ENCODE measurements around the gene KCNH2. TPM values are rescaled to one million over a fixed set of nuclear protein-coding genes. Genes with fewer than 3 reads are reported as not detected.
"Not testable (repeated sequence)": the region's sequence is repeated elsewhere in the genome, so short reads cannot be mapped to it uniquely, and the experiment has no call there.

Gene KCNH2
- polyA plus RNA-seq, 5 donors, result 2.9 to 6.3 (median 4.5) TPM

DNA sequence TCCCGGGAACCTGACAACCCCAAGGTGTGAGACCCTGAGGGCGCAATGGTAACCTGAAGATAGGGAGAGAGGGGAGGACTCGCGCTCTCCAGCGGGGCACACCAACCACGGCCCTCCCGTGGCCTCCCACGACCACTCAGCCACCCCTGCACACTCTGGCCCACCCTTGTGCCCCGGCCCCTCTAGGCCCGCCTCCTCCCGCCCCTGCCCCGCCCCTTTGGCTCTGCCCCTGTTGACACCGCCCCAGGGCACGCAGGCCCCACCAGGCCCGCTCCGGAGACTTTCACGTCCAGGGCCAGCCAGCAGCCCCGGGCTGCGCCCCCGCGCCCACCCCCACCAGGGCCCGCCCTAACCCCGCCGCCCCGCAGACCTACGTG is 35.2 kb upstream of the KCNH2 start:
- DNase-seq, result no peak

DNA sequence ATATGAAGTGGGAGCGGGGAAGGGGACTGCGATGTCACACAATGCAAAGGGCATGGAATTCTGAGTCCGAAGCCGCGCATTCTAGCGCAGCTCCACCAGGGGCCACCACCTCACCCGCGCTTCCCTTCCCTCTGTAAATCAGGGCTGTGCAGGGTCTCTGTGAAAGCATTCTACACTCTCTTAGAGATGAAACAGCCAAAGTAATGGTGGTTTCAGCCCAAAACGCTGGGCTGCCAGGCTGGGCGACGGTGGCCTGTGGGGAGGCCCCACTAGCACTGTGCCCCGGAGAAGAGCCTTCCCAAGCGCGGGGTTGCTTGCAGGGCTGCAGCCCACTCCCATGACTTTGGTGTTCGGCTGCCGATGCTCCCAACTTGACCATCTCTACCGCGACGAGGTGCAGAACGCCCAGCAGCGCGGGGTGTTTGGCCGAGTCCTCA is 34.8 kb upstream of the KCNH2 start:
- DNase-seq, result no peak

DNA sequence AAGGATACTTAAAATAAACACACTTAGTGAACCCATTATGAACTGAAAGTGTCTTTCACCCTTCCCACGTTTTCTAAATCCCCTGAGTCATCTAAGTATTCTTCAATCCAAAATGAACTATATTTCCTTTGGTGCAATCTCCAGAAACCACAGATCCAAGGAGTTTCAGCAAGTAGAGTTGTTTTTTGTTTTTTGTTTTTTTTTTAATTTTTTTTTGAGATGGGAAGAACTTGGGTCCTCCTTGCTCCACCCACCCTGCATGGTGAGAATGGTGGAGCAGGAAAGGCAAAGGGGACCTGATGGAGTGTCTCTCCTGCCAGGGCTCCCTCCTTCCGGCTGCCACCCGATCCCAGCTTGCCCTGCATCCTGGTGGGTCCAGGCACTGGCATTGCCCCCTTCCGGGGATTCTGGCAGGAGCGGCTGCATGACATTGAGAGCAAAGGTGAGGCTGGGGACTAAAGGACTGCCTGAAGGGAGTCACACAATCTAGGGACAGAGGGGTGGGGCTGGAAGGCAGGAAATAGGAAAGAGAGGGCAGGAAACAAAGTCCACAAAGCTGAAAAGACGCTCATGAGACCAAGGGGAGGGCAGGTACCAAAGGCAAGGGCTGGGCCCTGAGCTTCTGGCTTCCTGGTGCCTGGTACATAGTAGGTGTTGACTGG is 34.0 kb upstream of the KCNH2 start:
- no peak for DNase-seq

DNA sequence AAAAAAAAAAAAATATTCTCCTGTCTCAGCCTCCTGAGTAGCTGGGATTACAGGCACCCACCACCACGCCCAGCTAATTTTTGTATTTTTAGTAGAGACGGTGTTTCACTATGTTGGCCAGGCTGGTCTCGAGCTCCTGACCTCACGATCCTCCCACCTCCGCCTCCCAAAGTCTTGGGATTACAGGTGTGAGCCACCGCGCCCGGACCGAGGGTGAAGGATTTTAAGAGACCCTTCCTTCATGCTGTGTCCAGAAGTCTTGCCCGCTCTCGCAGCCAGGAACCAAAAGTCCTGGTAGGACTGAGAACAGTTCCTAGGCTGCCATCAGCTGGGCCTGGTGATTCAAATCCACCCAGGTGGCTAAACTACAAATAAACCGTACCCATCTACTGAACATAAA is 33.5 kb upstream of the KCNH2 start:
- DNase-seq, result not testable (repeated sequence)

DNA sequence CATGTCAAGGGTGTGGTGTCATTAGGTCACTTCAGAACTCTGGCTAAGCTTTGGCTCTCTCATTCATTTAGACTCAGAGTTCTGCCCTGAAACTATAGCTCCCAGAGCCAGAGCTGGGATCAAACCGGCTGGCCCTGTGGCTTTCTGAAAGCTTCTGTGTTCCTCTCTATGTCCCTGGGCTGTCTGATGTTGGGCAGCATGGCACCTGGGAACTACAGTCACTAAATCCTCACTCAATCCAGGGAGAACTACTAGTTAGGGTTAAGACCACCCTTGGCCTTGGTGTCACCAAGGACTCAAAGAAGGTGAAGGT is 32.9 kb upstream of the KCNH2 start:
- no peak for DNase-seq

DNA sequence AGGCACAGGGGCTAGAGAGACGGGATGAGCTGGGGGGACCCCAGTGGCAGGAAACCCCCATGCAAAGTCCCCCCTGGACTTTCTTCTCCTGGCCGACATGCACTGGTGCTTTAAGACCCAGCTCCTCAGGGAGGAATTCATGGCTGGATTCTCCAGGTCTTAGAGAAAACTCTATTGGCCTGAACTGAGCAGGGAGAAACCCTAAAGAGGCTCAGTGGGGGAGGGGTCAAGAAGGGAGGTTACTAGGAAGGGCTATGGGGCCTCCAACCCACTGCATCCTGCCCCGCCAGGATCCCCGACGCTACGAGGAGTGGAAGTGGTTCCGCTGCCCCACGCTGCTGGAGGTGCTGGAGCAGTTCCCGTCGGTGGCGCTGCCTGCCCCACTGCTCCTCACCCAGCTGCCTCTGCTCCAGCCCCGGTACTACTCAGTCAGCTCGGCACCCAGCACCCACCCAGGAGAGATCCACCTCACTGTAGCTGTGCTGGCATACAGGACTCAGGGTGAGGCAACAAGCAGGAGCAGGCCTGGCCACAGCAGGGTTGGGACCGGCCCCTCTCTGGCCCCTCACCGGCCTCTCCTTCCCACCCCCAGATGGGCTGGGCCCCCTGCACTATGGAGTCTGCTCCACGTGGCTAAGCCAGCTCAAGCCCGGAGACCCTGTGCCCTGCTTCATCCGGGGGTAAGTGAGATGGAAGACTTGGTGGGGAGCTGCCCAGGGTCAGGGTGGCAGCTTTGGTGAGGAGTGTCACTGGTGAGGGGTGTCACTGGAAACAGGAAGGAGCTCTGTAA is 32.4 kb upstream of the KCNH2 start:
- no peak for DNase-seq

DNA sequence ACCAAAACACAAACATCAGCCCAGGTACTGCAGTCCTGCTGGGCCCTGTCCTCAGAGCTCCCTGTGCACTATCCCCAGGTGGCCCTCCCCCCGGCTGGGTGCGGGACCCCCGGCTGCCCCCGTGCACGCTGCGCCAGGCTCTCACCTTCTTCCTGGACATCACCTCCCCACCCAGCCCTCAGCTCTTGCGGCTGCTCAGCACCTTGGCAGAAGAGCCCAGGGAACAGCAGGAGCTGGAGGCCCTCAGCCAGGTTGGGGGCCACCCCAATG is 31.9 kb upstream of the KCNH2 start:
- no peak for DNase-seq

DNA sequence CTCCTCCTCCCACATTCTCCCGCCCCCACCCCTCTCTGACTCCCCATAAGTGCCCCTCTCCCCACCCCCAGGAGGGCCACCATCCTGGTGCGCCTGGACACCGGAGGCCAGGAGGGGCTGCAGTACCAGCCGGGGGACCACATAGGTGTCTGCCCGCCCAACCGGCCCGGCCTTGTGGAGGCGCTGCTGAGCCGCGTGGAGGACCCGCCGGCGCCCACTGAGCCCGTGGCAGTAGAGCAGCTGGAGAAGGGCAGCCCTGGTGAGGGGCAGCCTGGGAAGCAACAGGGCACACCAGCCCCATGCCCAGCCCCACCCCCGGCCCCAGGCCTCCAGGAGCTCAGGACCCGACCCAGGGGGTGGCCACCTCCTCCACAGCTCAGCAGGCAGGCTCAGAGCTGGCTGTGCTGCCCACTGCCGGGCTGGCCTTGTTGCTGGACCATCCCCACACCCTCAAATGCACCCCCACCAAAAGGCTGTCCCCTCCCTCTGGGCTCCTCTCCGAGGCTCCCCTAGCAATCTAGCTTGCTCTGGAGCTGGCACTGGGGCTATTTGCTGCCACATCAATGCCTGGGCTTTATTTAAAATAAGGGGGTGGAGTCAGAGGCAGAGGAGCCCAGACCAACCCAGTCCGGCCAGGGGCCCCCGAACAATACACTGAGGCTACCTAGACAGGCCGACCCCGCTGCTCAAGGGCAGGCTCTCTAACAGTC is 31.4 kb upstream of the KCNH2 start:
- DNase-seq, result no peak

DNA sequence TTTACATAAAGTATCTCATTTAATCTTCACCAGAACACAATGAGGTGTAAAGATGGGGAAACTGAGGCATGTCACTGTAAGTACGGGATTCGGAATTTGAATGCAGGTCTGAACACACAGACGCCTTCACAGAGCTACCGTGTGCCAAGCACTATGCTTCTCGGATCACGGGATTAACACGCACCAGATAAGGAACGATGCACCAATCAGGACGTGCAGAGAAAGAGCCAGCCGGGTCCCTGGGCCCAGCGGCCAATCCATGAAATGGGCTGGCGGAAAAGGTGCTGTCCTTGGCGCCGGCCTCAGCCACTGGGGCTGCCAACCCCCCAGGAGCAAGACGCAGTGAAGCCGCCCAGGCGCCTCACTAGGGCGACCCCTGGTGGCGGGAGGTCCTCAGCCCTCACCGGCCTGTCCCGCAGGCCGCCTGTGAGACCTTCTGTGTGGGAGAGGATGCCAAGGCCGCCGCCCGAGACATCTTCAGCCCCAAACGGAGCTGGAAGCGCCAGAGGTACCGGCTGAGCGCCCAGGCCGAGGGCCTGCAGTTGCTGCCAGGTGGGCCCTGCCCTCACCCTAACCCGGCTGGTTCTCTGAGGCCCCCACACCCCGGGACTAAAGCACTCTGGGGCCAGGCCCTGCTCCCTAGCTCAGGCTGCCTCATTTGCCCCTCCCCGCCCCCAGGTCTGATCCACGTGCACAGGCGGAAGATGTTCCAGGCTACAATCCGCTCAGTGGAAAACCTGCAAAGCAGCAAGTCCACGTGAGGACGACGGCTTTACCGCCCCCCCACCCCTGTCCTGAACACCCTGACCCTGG is 30.6 kb upstream of the KCNH2 start:
- DNase-seq, result no peak

DNA sequence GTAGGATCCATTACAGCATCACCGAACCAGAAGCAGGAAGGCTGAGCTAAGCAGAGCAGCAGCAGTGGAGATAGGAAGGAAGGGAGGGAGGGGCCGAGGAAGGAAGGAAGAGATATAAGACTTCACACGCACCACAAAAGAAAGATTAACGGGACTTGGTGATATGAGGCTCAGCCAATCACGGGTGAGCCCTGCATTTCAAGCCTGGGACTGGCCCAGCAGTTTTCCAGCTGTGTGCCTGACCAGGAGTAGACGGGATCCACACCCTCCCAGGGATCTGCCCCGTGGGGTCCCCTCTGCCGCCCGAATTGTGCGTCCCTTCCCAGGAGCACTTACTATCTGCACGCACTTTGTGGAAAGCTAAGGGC is 30.0 kb upstream of the KCNH2 start:
- DNase-seq, result no peak

DNA sequence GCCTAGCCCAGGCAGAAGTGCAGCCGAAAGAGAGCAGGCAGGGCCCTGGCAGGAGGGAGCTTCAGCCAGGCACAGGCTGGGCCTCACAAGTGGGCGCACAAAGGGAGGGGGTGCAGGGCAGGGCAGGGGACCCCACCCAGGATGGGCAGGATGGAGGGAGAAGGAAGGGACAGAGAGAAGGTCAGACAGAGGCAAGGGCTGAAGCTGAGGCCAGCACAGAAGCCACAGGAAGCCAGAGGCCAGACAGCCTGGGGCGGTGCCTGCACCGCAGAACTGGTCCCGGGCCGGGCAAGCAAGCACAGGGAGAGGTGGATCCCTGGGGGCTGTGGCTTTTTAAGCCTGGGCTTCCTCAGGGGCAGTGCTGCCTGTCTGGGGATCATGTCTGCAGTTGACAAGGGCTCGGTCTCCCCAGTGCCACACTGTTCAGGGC is 29.4 kb upstream of the KCNH2 start:
- no peak for DNase-seq

DNA sequence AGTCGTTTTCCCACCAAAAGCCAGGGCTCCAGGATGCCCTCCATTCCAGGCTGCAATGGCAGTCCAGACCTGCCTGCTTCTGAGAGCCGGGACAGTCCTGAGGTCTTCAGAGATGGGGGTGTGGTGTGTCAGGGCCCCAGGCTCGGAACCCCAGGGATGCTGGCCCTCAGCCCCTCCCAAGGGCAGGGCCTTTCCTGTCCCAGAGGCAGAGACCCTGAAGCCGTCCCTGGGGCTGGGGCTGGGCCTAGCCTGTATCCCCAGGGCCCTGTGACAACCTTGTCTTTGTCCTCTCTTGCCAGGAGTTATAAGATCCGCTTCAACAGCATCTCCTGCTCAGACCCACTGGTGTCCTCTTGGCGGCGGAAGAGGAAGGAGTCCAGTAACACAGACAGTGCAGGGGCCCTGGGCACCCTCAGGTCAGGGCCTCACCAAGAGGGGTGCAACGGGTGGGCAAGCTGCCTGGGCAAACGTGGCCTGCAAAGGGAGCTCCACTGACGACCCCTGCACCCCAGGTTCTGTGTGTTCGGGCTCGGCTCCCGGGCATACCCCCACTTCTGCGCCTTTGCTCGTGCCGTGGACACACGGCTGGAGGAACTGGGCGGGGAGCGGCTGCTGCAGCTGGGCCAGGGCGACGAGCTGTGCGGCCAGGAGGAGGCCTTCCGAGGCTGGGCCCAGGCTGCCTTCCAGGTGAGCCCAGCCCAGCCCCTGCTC is 28.6 kb upstream of the KCNH2 start:
- DNase-seq, result no peak

DNA sequence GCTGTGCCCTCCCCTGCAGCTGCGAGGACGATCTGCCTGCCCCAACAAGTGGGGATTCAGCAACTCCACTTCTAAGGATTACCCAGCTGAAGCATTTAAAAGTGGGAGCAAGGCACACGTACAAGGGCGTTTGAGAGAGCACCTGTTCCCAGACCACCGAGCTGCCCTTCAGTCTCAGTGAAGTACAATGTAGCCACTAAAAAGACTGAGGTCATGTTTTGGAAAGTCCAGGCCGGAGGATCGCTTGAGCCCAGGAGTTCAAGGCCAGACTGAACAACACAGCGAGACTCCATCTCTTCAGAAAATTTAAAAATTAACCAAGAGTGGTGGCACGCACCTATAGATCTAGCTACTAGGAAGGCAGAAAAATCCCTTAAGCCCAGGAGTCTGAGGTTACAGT is 27.4 kb upstream of the KCNH2 start:
- DNase-seq, result no peak

DNA sequence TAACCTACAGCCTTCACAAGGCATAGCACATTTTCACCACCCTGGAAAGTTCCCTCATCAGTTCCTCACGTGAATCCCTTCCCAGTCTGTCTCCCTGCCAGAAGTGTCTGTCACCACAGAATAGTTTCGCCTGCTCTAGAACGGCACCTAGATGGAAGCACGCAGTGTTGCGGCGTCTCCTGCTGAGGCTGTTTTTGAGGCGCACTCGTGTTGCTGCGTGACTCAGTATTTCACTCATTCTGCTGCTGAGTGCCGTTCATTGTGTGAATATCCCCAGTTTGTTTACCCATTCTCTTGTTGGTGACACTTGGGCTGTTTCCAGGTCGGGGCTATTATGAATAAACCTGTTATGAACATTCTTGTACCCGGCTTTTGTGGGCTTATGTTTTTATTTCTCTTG is 25.5 kb upstream of the KCNH2 start:
- DNase-seq, result no peak

DNA sequence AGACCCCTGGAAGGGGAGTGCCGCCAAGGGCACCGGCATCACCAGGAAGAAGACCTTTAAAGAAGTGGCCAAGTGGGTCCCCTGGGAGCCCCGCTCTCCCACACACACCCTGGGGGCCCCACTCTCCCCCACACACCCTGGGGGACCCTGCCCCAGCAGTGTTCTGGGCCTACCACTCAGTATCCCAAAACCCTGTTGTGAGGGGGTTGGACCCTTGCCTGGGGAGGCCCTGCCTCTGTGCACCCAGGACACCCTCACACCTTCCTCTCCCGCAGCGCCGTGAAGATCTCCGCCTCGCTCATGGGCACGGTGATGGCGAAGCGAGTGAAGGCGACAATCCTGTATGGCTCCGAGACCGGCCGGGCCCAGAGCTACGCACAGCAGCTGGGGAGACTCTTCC is 23.4 kb upstream of the KCNH2 start:
- no peak for DNase-seq

DNA sequence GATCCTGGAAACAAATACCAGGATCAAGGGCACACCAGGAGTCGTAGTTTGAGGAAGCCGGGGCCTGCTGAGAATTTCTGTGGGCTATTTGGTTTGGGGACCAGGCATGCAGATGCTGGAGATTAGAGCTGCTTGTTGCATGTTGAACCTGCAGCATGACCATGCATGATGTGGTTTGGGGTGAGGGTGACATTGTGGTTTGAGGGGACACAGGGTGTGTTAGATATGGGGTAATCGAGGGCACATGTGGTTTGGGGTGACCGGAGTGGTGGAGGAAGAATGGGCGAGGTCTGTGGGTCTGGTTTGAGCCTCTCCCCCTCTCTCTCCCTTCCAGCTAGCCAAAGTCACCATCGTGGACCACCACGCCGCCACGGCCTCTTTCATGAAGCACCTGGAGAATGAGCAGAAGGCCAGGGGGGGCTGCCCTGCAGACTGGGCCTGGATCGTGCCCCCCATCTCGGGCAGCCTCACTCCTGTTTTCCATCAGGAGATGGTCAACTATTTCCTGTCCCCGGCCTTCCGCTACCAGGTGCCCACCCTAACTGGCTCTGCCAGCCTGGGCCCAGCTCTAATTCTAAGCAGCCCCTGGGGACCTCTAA is 22.9 kb upstream of the KCNH2 start:
- DNase-seq, result no peak

DNA sequence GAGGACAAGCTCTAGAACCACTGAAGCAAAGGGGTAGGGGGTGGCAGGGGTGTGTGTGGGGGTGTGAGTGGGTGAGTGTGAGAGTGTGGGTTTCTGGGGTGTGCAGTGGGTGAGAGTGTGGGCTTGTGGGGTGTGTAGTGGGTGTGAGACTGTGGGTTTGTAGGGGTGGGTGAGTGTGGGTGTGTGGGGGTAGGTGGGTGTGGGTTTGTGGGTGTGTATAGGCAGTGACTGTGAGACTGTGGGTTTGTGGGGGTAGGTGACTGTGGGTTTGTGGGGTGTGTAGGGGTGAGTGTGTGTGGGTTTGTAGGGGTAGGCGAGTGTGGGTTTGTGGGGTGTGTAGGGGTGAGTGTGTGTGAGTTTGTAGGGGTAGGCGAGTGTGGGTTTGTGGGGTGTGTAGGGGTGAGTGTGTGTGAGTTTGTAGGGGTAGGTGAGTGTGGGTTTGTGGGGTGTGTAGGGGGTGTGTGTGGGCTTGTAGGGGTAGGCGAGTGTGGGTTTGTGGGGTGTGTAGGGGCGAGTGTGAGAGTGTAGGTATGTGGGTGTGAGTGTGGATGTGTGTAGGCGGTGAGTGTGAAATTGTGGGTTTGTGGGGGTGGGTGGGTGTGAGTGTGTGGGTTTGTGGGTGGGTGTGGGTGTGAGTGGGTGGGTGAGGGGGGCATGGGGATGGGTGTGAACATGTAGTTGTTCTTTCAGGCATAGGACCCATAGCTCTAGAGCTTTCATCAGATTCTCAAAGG is 21.5 kb upstream of the KCNH2 start:
- DNase-seq, result no peak

DNA sequence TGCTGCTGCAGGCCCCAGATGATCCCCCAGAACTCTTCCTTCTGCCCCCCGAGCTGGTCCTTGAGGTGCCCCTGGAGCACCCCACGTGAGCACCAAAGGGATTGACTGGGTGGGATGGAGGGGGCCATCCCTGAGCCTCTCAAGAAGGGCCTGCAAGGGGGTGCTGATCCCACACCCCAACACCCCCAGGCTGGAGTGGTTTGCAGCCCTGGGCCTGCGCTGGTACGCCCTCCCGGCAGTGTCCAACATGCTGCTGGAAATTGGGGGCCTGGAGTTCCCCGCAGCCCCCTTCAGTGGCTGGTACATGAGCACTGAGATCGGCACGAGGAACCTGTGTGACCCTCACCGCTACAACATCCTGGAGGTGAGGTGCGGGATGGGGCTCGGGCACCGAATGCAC is 20.9 kb upstream of the KCNH2 start:
- no peak for DNase-seq

DNA sequence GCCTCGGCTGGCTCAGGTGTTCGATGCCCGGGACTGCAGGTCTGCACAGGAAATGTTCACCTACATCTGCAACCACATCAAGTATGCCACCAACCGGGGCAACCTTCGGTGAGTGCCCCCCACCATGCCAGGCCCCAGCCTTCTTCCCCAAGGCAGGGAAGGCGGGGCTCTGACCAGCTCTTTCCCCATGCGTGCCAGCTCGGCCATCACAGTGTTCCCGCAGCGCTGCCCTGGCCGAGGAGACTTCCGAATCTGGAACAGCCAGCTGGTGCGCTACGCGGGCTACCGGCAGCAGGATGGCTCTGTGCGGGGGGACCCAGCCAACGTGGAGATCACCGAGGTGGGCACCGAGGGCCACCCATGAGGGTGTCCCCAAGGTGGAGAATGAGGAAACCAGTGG is 20.2 kb upstream of the KCNH2 start:
- no peak for DNase-seq

DNA sequence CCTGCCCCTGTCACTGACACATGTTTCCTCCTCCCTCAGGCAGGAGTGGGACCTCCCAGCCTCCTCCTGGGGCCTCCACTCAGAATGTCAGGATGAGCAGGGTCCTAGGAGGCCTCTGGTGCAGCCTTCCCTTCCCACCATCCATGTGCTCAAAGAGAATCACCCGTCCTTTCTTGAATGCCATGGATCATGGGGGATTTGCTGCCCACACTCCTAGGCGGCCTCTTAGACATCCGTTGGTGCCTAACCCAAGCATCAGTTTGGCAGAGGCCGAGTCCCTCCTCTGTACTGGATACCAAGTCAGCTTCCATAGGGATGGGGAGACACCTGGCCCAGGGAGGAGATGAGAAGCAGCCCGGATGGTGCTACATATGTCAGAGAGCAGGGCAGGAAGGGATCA is 19.7 kb upstream of the KCNH2 start:
- DNase-seq, result no peak

DNA sequence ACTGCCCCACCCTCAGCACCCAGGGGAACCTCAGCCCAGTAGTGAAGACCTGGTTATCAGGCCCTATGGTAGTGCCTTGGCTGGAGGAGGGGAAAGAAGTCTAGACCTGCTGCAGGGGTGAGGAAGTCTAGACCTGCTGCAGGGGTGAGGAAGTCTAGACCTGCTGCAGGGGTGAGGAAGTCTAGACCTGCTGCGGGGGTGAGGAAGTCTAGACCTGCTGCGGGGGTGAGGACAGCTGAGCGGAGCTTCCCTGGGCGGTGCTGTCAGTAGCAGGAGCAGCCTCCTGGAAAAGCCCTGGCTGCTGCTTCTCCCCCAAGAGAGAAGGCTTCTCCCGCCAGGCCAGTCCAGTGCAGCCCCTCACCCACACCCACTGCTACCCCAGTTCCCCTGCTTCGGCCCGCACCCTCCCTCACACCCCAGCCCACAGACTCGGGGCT is 19.0 kb upstream of the KCNH2 start:
- no peak for DNase-seq
